Glomerular visceral epithelial cell (primary cell): ENCODE results near the gene KCNQ5.
"Not testable (repeated sequence)": the region's sequence is repeated elsewhere in the genome, so short reads cannot be mapped to it uniquely, and the experiment has no call there.

Experiments
- DNase-seq: peaks from one replicate; pipeline ENCODE4 v3.0.0-alpha.2; 2016; ENCODE audit errors: extremely low spot score

The KCNQ5 gene

DNA sequence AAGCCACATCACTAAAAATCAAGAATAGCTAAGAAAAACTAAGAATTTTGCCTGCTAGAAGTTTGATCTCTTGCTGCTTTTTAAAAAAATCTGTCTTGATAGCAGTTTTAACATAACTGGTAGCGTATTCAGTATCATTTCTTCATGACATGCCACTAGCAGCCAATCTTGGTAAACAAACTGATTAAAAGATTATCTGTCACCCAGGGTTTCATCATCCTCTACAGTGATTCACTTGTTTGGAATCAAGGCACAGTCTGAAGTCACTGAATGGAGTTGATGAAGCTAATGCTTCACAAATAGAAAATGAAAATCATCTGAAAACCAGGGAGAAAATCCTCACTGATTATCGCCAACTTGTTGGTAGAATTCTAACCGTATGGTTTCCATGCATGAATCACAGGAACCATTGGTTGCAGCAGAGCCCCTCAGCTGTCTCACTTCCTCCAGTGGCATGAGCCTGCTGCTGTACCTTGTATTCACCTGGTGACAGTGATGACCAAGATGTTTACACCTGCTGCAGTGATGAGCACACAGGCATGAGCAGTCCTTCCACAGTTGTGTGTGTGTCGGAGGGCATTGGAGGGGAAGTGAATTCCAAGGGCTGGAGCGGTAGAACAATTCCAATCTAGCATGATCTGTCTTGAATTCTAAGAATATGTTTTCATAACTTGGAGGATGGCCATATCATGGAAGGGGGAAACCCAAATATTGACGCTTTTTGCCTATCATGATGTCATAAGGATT is 328.4 kb downstream of the KCNQ5 start:
- peak; percentile 47 for DNase-seq

DNA sequence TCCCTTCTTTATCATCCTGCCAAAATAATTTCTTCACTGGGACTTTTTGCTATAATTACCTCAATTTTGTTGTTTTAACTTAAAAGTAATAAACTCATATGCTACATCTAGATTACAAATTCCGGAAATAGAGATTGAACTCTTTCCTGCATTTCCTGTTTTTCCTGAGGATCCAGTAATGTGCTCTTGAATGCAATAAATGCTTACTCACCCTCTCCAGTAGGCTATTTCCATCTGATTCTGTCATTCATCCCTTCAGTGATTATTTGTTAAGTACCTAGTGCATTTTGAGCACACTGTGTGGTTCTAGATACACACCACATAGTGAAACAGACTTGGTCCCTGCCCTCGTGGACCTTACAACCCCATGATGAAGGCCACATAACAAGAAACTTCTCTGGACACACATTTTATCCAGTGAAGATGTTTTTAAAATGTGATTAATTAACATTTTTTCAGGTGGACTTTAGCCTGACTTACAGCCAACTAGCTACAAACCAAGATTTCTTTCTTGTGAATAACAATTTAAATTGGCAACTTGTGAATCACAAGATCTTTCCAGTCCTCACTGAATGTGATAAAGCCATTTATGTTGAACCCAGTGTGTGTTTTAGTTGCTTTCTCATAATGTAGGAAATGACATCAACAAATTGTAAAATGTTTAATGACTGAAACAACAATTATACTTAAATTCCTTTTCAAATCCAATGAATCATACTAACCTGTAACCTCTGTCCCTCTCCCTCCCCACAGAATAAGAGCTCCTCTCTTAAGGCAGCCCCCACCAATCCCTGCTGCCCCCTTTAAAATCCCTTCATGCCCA is 331.2 kb downstream of the KCNQ5 start:
- DNase-seq = peak; percentile 16

DNA sequence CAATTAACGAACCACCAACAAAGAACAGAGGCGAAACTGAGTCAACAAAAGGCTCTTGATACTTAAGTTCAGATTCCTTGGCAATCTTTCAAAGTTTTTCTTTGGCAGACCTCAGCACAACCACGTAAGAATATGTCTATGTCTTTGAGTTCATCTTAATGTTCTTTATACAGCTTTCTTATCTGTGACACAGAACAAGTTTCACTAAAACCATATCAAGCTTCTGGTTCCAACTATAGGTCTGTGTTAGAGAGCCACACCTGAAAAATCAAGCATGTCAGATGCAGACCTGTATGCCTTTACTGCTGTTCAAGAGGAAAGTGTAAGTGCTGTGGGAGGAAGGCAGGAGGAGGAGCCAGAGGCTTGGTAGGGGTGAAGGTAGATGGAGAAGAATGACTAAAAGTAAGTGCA is 332.1 kb downstream of the KCNQ5 start:
- peak; percentile 13 for DNase-seq

DNA sequence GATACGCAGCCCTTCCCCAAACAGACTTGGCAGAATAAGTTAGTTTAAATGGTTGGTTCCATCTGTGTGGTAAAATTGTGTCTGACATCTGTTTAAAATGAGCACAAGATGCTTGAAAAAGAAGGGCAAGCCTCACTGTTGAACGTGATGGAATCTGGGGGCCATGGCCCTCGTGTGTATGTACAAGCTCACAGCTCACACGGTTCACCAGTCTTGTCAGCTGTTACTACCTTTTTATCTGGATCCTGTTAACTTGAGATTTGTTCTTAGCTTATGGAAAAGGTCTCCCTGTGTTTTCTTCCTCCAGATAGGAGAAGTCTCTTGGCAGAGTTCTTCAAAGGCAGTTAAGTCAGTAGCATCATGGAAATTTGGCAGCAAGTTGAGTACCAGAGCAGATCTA is 332.9 kb downstream of the KCNQ5 start:
- DNase-seq = no peak

DNA sequence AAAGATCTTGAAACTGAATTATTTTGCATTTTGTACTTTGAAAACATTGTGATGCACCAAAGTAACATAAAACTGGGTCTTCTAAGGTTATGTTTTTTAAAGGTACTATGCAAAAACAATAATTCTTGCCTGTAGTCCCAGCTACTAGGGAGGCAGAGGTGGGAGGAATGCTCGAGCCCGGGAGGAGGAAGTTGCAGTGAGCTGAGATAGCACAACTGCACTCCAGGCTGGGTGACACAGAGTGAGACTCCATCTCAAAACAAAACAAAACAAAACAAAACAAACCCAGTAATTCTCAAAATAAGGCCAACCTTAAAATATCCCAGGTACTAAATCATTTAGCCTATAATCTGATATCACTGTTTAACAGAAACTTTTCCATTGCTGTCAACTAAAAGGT is 333.8 kb downstream of the KCNQ5 start:
- DNase-seq = no peak

DNA sequence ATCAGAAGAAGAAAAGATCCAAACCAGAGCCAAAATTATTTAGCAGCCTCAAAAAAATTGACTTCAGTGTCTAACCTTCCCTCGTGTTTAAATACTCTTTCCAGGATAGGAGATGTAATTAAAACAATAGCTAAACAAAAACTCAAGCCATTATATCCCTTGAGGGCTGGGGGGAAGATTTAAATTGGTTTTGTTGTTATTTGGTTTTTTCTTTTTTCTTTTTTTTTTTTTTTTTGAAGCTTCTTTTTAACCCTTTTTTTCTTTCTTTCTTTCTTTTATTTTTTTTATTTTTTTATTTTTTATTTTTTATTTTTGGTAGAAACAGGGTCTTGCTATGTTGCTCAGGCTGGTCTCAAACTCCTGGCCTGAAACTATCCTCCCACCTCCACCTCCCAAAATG is 334.4 kb downstream of the KCNQ5 start:
- DNase-seq = no peak

DNA sequence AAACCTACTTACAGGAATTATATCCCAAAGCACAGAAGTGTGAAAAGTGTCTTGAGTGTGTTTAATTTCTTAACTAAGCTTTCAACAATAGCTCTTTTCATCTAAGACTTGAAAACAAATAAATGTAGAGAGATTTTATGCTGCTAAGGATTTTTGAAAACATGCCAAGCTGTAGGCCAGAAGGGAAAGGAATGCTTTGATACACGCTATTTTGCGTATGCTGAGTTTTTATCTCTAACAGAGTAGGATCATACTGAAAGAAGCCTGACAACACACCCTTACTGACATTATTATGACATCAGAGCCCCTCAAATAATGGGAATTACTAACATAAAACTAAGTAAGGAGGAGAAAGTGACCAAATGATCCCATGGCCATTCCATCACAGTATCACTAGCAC is 338.0 kb downstream of the KCNQ5 start:
- DNase-seq = no peak

DNA sequence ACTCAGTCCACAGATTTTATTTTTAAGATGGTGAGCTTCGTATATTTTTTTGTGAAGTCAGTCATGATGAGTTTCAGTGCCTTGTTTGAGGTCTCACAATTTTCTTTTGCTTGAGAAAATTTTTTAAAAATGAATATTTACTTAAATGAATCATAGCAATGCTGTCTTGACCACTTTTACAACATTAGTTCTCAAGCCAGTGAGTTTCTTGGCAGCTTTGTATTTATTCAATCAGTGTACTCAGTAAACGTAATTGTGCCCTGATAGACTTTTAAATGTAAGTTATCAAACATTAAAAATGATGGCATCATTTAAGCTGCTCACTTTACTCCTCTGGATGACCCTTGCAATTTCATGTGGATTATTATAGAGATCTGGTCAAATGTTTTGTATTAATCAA is 342.1 kb downstream of the KCNQ5 start:
- DNase-seq = no peak

DNA sequence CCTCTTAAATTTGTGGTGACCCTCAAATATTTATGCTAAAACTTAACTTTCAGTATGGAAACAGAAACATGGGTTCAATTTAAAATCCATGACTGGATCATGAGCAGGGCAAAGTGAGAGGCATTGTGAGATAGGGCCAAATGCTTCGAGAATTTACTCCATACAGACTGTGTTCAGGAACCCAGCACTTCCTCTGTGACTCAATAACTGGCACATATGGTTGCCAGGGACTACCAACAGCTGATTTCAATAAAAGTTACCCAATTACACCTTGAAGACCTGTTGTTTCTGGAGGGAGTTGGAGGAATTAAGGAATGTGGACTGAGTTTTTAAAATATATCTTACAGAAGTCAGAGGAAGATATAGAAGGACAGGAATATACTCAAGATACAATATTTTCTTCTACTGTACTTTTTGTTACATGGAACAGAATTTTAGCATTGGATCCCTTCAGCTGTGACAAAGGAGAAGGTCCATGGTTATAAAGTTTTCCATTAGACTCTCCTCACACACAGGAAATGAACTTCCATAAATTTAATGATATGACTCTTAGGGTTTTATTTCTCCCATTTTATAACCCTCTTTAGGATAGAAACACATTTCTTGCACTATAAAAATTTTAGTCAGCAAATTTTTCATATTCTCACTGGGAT is 344.9 kb downstream of the KCNQ5 start:
- no peak for DNase-seq

DNA sequence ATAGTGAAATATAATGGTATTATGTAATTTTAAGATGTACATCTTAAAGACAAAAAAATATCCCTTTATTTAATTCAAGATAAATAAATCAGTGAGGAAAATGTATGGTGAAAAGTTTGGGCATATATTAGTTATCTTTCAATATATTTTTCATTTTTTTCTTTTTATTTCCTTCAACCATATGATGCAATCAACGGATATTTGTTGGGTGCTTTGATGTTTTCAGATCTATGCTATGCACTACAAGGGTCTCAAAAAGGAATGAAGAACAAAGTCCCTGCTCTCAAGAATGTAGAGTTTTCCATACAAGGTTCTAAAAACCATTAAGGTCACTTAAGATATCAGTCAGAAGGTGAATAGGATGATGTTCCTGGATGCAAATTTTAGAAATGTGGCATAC is 345.5 kb downstream of the KCNQ5 start:
- DNase-seq = no peak

DNA sequence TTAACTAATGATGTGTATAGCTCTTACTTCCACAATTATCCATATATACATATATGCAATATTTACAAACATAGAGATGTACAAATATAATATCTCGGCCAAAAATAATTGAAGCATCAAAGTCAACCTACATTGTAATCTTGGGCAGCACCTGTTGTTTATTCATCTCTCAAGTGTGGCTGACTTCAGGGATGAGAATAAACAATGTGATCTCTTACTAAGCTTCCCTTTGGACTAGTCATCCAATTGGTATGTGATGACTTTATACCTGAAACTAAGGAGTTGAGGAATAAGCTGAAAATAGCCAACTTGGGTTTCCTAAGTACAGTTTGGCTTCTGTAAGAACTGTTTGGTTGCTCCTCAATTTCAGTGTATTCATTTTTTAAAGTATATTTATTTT is 346.8 kb downstream of the KCNQ5 start:
- peak; percentile 39 for DNase-seq

DNA sequence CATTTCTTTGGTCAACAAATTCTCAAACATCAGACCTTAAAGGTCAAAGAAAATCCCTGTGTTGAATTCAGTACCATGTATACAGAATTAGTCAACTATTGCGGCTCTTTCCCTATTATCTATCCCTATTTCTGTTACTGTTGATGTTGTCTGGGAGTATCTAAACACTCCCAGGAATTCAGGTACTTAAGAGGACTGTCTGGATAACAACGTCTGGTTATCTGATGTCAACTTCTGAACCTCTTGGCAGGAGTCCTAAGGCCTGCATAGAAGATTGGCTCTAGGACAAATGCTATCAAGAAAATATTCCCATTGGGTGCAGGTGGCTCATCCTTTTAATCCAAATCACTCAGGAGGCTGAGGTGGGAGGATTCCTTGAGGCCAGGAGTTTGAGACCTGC is 347.8 kb downstream of the KCNQ5 start:
- DNase-seq = no peak

DNA sequence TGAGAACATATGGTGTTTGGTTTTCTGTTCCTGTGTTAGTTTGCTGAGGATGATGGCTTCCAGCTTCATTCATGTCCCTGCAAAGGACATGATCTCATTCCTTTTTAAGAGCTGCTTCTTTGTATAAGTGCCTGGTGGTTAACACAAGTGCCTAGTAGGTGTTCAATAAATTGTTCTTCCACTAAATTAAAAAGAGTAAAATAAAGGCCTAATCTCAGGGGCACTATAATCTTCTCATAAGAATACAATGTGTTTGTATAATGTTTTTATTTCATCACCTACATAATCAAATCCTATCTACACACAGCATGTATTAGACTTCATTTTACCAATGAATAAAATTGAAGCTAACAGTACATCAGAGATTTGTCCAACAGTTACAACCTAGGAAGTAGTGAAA is 350.7 kb downstream of the KCNQ5 start:
- DNase-seq = no peak

DNA sequence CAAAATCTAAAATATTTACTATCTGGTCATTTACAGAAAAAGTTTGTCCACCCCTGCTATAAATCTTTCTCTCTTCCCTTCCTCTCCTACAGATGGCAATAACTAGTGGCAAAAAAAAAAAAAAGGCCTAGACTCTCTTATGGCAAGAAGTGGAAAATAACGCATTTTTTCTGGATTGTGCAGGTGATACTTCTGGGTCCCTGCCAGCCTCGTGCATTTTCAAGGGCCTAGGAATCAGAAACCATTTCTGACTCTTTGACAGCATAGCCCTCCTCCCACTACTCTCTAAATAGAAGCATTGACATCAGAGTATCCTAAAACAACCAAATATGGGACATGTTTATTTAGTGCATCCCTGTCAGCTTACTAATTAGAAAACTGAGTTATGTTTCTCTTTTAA is 352.4 kb downstream of the KCNQ5 start:
- DNase-seq = no peak

DNA sequence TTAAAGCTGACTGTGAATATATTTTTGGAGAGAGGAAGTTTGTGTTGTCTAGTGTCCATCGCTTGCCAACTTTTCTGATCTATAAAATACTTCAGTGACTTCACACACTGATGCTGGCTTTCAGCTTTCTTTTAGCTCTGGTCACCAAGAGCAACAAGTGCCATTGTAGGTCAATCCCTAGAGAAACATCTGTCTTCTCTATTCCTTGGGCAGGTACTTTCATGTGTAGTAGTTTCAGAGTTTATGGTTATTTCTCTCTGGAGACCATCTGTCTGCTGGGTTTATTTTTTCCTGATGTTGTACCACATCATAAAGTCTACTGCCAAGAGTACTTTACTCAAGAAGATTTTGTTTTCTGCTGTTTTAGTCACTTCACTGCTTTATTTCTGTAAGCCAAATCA is 353.5 kb downstream of the KCNQ5 start:
- no peak for DNase-seq

DNA sequence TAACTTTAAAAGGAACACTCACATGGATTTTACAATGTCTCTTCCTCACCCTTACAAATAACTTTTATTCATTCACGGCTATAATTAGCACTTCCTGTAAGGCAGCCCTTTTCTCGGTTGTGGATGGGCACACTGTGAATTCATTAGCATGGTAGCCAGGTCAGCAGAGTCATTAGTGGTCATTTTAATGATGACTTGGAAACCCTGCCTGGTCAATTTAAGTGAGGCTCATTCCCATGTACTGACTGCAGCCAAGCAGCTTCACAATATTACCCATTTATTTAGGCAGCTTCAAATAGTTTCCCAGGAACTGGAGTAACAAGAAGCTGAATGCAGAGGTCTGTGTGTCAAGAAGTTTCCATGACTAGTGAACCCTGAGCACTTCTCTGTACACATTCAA is 354.6 kb downstream of the KCNQ5 start:
- DNase-seq = no peak

DNA sequence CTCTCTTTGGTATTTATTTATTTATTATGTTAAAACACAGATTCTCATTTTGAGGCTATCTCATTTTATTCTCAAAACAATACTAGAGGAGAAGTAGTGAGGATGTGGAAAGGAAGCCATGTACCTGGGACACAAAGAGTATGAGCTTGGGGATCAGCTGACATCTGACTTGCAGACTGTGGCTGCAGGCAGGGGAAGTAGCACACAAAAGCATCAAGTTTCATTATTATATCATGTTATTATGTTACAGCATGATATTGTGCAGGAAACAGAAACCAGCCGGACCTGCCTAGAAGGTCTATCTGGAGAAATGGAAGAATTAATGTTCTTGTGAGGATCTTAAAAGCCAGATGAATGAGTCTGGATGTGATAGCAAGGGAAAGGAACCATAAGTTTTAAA is 355.2 kb downstream of the KCNQ5 start:
- DNase-seq = no peak

DNA sequence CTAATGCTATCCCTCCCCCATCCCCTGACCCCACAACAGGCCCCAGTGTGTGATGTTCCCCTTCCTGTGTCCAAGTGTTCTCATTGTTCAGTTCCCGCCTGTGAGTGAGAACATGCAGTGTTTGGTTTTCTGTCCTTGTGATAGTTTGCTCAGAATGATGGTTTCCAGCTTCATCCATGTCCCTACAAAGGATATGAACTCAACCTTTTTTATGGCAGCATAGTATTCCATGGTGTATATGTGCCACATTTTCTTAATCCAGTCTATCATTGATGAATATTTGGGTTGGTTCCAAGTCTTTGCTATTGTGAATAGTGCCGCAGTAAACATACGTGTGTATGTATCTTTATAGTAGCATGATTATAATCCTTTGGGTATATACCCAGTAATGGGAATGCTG is 356.9 kb downstream of the KCNQ5 start:
- DNase-seq = not testable (repeated sequence)

DNA sequence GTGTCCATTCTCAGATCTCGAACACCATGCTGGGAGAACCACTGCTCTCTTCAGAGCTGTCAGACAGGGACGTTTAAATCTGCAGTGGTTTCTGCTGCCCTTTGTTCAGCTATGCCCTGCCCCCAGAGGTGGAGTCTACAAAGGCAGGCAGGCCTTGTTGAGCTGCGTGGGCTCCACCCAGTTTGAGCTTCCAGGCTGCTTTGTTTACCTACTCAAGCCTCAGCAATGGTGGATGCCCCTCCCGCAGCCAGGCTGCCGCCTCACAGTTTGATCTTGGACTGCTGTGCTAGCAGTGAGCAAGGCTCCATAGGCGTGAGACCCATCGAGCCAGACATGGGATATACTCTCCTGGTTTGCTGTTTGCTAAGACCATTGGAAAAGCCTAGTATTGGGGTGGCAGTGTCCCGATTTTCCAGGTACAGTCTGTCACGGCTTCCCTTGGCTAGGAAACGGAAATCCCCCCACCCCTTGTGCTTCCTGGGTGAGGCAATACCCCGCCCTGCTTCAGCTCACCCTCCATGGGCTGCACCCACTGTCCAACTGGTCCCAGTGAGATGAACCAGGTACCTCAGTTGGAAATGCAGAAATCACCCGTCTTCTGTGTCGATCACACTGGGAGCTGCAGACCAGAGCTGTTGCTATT is 362.4 kb downstream of the KCNQ5 start:
- not testable (repeated sequence) for DNase-seq

DNA sequence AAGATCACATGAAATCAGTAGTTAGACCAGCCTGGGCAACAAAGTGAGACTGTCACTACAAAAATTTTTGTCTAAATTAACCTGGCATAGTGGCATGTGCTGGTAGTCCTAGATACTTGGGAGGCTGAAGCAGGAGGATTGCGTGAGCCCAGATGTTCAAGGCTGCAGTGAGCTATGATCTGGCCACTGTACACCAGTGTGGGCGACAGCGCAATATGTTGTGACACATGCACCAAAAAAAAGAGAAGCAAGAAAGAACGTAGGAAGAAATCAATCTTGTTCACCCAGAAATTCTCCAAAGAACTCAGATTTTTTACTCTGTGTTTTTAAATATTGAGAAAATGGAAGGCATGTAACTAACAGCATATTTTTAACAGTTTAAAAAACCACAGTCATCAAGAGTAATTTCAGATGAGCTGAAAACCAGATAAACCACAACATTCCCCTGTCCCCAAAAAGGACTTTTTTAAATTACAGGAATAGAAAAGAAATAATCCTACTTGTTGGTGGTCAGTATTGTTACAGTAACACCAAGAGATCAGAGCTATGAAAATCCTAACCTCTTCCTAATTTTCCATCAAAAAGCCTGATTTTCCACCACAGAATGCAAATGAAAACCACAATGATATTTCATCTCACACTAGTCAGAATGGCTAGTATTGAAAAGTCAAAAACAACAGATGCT is 363.3 kb downstream of the KCNQ5 start:
- no peak for DNase-seq

DNA sequence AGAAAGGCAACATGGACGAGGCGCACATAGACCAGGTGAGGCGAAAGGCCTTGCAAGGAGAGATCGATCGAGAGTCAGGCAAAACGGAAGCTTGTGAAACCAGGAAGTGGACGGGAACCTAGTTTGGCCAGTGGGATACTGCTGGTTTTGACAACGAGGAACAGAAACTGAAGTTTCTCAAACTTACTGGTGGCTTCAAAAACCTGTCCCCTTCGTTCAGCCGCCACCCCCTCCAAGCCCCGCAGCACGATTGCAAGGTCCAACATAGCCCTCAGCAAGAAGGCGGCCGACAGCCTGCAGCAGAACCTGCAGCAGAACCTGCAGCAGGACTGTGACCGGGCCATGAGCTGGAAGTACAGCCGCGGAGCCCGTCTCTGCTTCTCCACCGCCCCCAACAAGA is 365.4 kb downstream of the KCNQ5 start:
- no peak for DNase-seq

DNA sequence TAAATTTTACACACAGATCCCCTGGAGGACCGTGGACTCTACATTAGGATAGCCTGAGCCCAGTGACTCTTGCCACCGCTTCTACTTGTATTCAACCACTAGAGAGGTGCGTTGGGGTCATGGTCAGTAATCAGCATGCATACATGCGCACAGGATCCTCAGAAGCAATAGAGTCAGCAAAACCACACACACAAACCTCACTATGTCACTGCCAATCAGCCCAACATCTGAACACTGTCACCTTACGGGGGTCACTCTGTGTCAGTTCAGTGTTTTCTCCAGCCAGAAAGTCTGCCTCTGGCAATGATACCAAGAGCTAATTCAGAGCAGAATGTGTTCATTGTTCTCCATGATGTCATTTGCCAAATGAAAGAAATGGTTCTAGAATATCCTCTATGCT is 378.1 kb downstream of the KCNQ5 start:
- no peak for DNase-seq
